ENCODE results near the gene ITGA8. TPM values are rescaled to one million over a fixed set of nuclear protein-coding genes. Genes with fewer than 3 reads are reported as not detected.

Gene ITGA8
- polyA plus RNA-seq, 1 donor (not counting 4 experiments of a cell fraction or from before 2014, with no cell fraction given) = not detected

GRCh38 chr10:15494850-15495506, 224.7 kb downstream of the ITGA8 start:
- TF ChIP-seq EZH2 (IDR thresholded peaks at IDR 0.05; ENCODE audit: low read length) = no peak
- TF ChIP-seq CTCF (optimal IDR thresholded peaks at IDR 0.05 in 1 of 3, IDR thresholded peaks at IDR 0.05 in 1 of 3, conservative IDR thresholded peaks at IDR 0.05 in 1 of 3; ENCODE audit: extremely low read depth in 1 of 3, insufficient read depth in 2 of 3, low read length in 3 of 3) = no peak
- Histone ChIP-seq H2AFZ (ENCODE audit: control insufficient read depth, low read length) (no peak overlapping the region), H4K20me1 (ENCODE audit: control insufficient read depth, extremely low read depth, insufficient read depth, low read length) (no peaks in the 10 kb centered on the region), H3K4me3 (ENCODE audit: control insufficient read depth in 2 of 3, extremely low read depth in 1 of 3, insufficient read depth in 2 of 3, low read depth in 1 of 3, low read length in 3 of 3) (no peak overlapping the region), H3K27ac (ENCODE audit: control insufficient read depth, insufficient read depth, low read length) (no peak overlapping the region), H3K9me3 (ENCODE audit: control insufficient read depth, low read depth, low read length) (no peaks in the 10 kb centered on the region), H3K79me2 (ENCODE audit: control insufficient read depth, insufficient read depth, low read length) (no peaks in the 10 kb centered on the region), H3K4me1 (ENCODE audit: control insufficient read depth, extremely low read depth, insufficient read depth, low read length) (no peaks in the 10 kb centered on the region), H3K36me3 (ENCODE audit: control insufficient read depth in 2 of 2, extremely low read depth in 1 of 2, insufficient read depth in 2 of 2, low read length in 2 of 2) (no peaks in the 10 kb centered on the region), H3K9ac (ENCODE audit: control insufficient read depth, extremely low read depth, insufficient read depth, low read length) (no peak overlapping the region), H3K9me1 (ENCODE audit: control insufficient read depth, extremely low read depth, insufficient read depth, low read length) (no peaks in the 10 kb centered on the region), H3K27me3 (ENCODE audit: control insufficient read depth, extremely low read depth, insufficient read depth, low read length) (no peaks in the 10 kb centered on the region), H3K4me2 (ENCODE audit: control insufficient read depth, extremely low read depth, insufficient read depth, low read depth, low read length) (no peak overlapping the region)
- no peak for FAIRE-seq
- DNase-seq (ENCODE audit: low read depth, low spot score) = no peak
- dilution Hi-C loops (cut with MboI; ENCODE audit: extremely low pct_ligation_motif_present, low sequenced_read_pairs) = no loop called here

- H3K4me2 ChIP-seq (ENCODE audit: control insufficient read depth, extremely low read depth, insufficient read depth, low read depth, low read length) = no peak overlapping the region
- no peaks in the 10 kb centered on the region for H4K20me1 ChIP-seq (ENCODE audit: control insufficient read depth, extremely low read depth, insufficient read depth, low read length)
- H3K4me1 ChIP-seq (ENCODE audit: control insufficient read depth, extremely low read depth, insufficient read depth, low read length) = no peaks in the 10 kb centered on the region
- FAIRE-seq = no peak
- no peak overlapping the region for H3K4me3 ChIP-seq (ENCODE audit: control insufficient read depth in 2 of 3, extremely low read depth in 1 of 3, insufficient read depth in 2 of 3, low read depth in 1 of 3, low read length in 3 of 3)
- H3K79me2 ChIP-seq (ENCODE audit: control insufficient read depth, insufficient read depth, low read length) = no peaks in the 10 kb centered on the region
- H3K9me1 ChIP-seq (ENCODE audit: control insufficient read depth, extremely low read depth, insufficient read depth, low read length) = no peaks in the 10 kb centered on the region
- H3K27me3 ChIP-seq (ENCODE audit: control insufficient read depth, extremely low read depth, insufficient read depth, low read length) = no peaks in the 10 kb centered on the region
- dilution Hi-C loops (cut with MboI; ENCODE audit: extremely low pct_ligation_motif_present, low sequenced_read_pairs) = no loop called here
- no peak for DNase-seq (ENCODE audit: low read depth, low spot score)
- H3K9ac ChIP-seq (ENCODE audit: control insufficient read depth, extremely low read depth, insufficient read depth, low read length) = no peak overlapping the region
- H2AFZ ChIP-seq (ENCODE audit: control insufficient read depth, low read length) = no peak overlapping the region
- TF ChIP-seq EZH2 (IDR thresholded peaks at IDR 0.05; ENCODE audit: low read length) = no peak
- TF ChIP-seq CTCF (optimal IDR thresholded peaks at IDR 0.05 in 1 of 3, IDR thresholded peaks at IDR 0.05 in 1 of 3, conservative IDR thresholded peaks at IDR 0.05 in 1 of 3; ENCODE audit: extremely low read depth in 1 of 3, insufficient read depth in 2 of 3, low read length in 3 of 3) = no peak
- no peak overlapping the region for H3K27ac ChIP-seq (ENCODE audit: control insufficient read depth, insufficient read depth, low read length)
- no peaks in the 10 kb centered on the region for H3K36me3 ChIP-seq (ENCODE audit: control insufficient read depth in 2 of 2, extremely low read depth in 1 of 2, insufficient read depth in 2 of 2, low read length in 2 of 2)
- no peaks in the 10 kb centered on the region for H3K9me3 ChIP-seq (ENCODE audit: control insufficient read depth, low read depth, low read length)
Measured at GRCh38 chr10:15491856-15492642, 227.7 kb downstream of the ITGA8 start.
